ENCODE data around the gene ACAD10.

Gene ACAD10

DNA sequence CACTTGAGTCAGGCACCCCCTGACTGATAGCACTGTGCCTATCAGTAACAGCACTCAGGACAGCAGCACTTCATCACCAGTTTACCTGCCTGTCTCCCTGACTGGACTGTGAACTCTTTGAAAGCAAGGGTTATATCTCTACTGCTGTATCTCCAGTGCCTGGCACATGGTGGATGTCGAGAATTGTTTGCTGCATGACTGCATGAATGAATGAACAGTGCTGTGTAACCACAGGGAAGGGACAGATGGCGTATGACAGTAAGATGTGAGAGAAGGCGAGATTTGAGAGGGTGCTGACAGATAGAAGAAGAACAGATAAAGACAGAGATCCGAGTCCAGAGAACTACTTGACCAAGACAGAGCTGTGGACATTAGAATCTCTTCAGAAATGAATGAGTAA, 29.8 kb upstream of the ACAD10 start:
- TF ChIP-seq SIN3A (IDR thresholded peaks at IDR 0.05; ENCODE audit: borderline replicate concordance, insufficient read depth, low read length) (no peak), FOXP2 (optimal IDR thresholded peaks at IDR 0.05; ENCODE audit: borderline replicate concordance, extremely low read depth, extremely low read length, insufficient read depth) (no peak), REST (IDR thresholded peaks at IDR 0.05; ENCODE audit: insufficient read depth in 1 of 2, low read depth in 2 of 2, low read length in 2 of 2) (no peak), POLR2AphosphoS5 (IDR thresholded peaks at IDR 0.05; ENCODE audit: low read depth, low read length) (no peak), TAF1 (IDR thresholded peaks at IDR 0.05; ENCODE audit: borderline replicate concordance, insufficient read depth, low read length) (no peak)

- TF ChIP-seq SIN3A (IDR thresholded peaks at IDR 0.05; ENCODE audit: borderline replicate concordance, insufficient read depth, low read length) (no peak), REST (IDR thresholded peaks at IDR 0.05; ENCODE audit: insufficient read depth in 1 of 2, low read depth in 2 of 2, low read length in 2 of 2) (no peak)
Measured at GRCh38 chr12:111664499-111664898, 21.4 kb upstream of the ACAD10 start.

DNA sequence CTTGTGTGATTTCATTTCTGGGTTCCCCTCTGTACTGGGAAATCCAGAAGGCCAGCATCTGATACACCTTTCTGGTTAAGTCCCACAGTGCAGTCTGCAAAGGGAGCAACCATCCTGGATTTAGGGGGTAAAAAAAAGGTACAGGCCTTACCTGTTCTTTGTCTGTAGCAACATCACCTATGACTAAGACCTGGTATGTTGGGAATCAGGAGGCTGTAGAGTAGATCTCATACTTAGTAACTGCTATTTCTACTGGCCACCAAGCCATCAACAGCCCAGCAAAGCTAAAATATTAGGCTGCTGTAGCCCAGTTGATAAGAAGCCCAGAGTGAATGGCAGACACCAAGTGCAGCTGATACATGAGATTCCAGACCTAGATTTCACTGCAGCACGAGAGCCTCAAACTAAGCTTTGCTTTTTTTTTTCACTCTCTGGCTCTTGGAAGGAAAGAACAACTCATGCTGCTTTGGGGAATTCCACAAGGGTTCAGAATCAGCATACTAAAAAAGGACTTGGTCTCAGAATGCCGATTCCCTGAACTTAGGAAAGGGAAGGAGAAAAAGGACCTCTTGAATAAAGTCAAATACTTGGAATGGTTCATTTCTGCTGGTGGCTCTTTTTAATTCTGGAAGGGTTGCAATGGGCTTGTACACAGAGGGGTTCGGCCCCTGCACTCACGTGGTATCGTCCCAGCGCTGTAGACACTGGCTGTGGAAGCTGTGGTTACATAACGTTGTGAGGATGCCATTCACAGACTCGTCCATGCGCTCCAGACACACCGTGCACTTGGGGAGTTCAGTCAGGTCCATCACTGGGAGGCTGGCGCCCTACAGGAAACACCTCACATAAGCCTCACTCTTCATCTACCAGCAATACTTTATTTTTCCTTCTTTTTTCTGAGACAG, 20.6 kb upstream of the ACAD10 start:
- TF ChIP-seq SIN3A (IDR thresholded peaks at IDR 0.05; ENCODE audit: borderline replicate concordance, insufficient read depth, low read length), result no peak
- no peak for TF ChIP-seq FOXP2 (optimal IDR thresholded peaks at IDR 0.05; ENCODE audit: borderline replicate concordance, extremely low read depth, extremely low read length, insufficient read depth)
- no peak for TF ChIP-seq REST (IDR thresholded peaks at IDR 0.05; ENCODE audit: insufficient read depth in 1 of 2, low read depth in 2 of 2, low read length in 2 of 2)
- no peak for TF ChIP-seq POLR2AphosphoS5 (IDR thresholded peaks at IDR 0.05; ENCODE audit: low read depth, low read length)

GRCh38 chr12:111672822-111673381, 13.0 kb upstream of the ACAD10 start:
- TF ChIP-seq REST (IDR thresholded peaks at IDR 0.05; ENCODE audit: insufficient read depth in 1 of 2, low read depth in 2 of 2, low read length in 2 of 2) (no peak), SIN3A (IDR thresholded peaks at IDR 0.05; ENCODE audit: borderline replicate concordance, insufficient read depth, low read length) (no peak), TAF1 (IDR thresholded peaks at IDR 0.05; ENCODE audit: borderline replicate concordance, insufficient read depth, low read length) (no peak), FOXP2 (optimal IDR thresholded peaks at IDR 0.05; ENCODE audit: borderline replicate concordance, extremely low read depth, extremely low read length, insufficient read depth) (no peak), POLR2AphosphoS5 (IDR thresholded peaks at IDR 0.05; ENCODE audit: low read depth, low read length) (no peak)

Data from PFSK-1 (cell line).